ENCODE results near the gene HAND1.

- TF ChIP-seq GATA2 (IDR thresholded peaks at IDR 0.05; ENCODE audit: low read depth, low read length) (no peak), GATA3 (IDR thresholded peaks at IDR 0.05; ENCODE audit: low read depth, low read length) (no peak)
Measured at GRCh38 chr5:154446195-154447088, 31.6 kb downstream of the HAND1 start.

Measured in SH-SY5Y (cell line).